HUDEP-2 (cell line): ENCODE results near the gene FHIT.

Experiments used
- DNase-seq, 76 experiments: peaks; one replicate each; lab custom pipeline; 2025; ENCODE audit not compliant: unreplicated experiment in 76 of 76; lab: John Stamatoyannopoulos, UW

Gene FHIT

GRCh38 chr3:60101621-60102020, 1149.6 kb downstream of the FHIT start:
- no peak for DNase-seq

GRCh38 chr3:60096403-60096802, 1154.8 kb downstream of the FHIT start:
- DNase-seq = no peak

GRCh38 chr3:60095930-60096329, 1155.3 kb downstream of the FHIT start:
- no peak for DNase-seq

- DNase-seq = no peak
These were observed 1155.7 kb downstream of the FHIT start for GRCh38 chr3:60095516-60095915.

GRCh38 chr3:60094392-60094947, 1156.8 kb downstream of the FHIT start:
- no peak for DNase-seq

- DNase-seq = no peak
These were observed 1160.7 kb downstream of the FHIT start for GRCh38 chr3:60090548-60090947.

- DNase-seq = peak in 9 of 76 experiments; percentile 1 to 28 (median 15)
These were observed 1164.4 kb downstream of the FHIT start for GRCh38 chr3:60086811-60087210.

GRCh38 chr3:60085649-60086048, 1165.6 kb downstream of the FHIT start:
- no peak for DNase-seq

- DNase-seq = no peak
These were observed 1169.7 kb downstream of the FHIT start for GRCh38 chr3:60081381-60082095.

- DNase-seq = no peak
These were observed 1170.6 kb downstream of the FHIT start for GRCh38 chr3:60080648-60081047.

GRCh38 chr3:60079076-60079475, 1172.2 kb downstream of the FHIT start:
- DNase-seq = no peak

- no peak for DNase-seq
These were observed 1174.9 kb downstream of the FHIT start for GRCh38 chr3:60076331-60076730.

GRCh38 chr3:60073942-60074341, 1177.3 kb downstream of the FHIT start:
- no peak for DNase-seq

- DNase-seq = no peak
These were observed 1178.0 kb downstream of the FHIT start for GRCh38 chr3:60073228-60073627.

- no peak for DNase-seq
These were observed 1180.9 kb downstream of the FHIT start for GRCh38 chr3:60070366-60070765.

GRCh38 chr3:60065227-60065868, 1185.9 kb downstream of the FHIT start:
- DNase-seq = no peak

GRCh38 chr3:60064210-60065178, 1186.8 kb downstream of the FHIT start:
- no peak for DNase-seq

- DNase-seq = peak in 38 of 76 experiments; percentile 0 to 78 (median 13)
These were observed 1194.8 kb downstream of the FHIT start for GRCh38 chr3:60056404-60056803.

- DNase-seq = no peak
These were observed 1195.5 kb downstream of the FHIT start for GRCh38 chr3:60055765-60056164.

- DNase-seq = peak in 1 of 76 experiments; percentile 1
These were observed 1197.6 kb downstream of the FHIT start for GRCh38 chr3:60053526-60054265.
